HL-60 (cell line): ENCODE results near the gene SORCS2.

ENCODE experiments used
- CTCF ChIP-seq: IDR thresholded peaks from one replicate; pipeline ENCODE4 v1.5.1; 2011; ENCODE audit warnings: low read length, control low read depth, inconsistent platforms; ENCODE audit not compliant: insufficient read depth
- GABPA ChIP-seq: IDR thresholded peaks from 2 replicates; pipeline ENCODE4 v1.6.1; 2012; ENCODE audit warnings: low read depth
- POLR2AphosphoS5 ChIP-seq: IDR thresholded peaks from 2 replicates; pipeline ENCODE4 v1.6.1; 2012; ENCODE audit warnings: low read depth
- REST ChIP-seq: IDR thresholded peaks from 2 replicates; pipeline ENCODE4 v1.6.1; 2012; ENCODE audit warnings: low read depth; ENCODE audit not compliant: insufficient replicate concordance
- SPI1 ChIP-seq: IDR thresholded peaks from 2 replicates; pipeline ENCODE4 v1.6.1; 2012; ENCODE audit warnings: low read depth, mild to moderate bottlenecking, borderline replicate concordance

- no peak for TF ChIP-seq CTCF
- TF ChIP-seq POLR2AphosphoS5 = no peak
- TF ChIP-seq GABPA = no peak
- no peak for TF ChIP-seq REST
- TF ChIP-seq SPI1 = no peak
Observed at GRCh38 chr4:7447236-7447635, 254.9 kb downstream of the SORCS2 start.
